CD8-positive, alpha-beta memory T cell (primary cell): ENCODE data around the gene PLXNB3. TPM values are rescaled to one million over a fixed set of nuclear protein-coding genes. Genes with fewer than 3 reads are reported as not detected.
"Not testable (repeated sequence)": the region's sequence is repeated elsewhere in the genome, so short reads cannot be mapped to it uniquely, and the experiment has no call there.

Experiments used
- CTCF ChIA-PET: fragments of 350-600 bp; sonication (Branson Sonifier 250); formaldehyde crosslinking; loops from one replicate; lab custom pipeline; 2021; ENCODE audit warnings: antibody characterized with exemption; lab: Charles Lee
- POLR2A ChIA-PET: fragments of 350-600 bp; sonication (Branson Sonifier 250); formaldehyde crosslinking; loops from one replicate; lab custom pipeline; 2021; ENCODE audit warnings: antibody characterized with exemption; lab: Charles Lee
- DNase-seq, 5 donors: peaks; one replicate each; pipeline versions ENCODE4 v3.0.0 to v3.0.0-alpha.2; 2020 to 2022; ENCODE audit warnings: mixed read lengths in 1 of 5
- H3K27ac ChIP-seq: one replicate; pipeline ENCODE4 v1.7.0; 2013; ENCODE audit warnings: low read depth, mild to moderate bottlenecking, low read length, moderate library complexity
- H3K27me3 ChIP-seq: 2 replicates; pipeline ENCODE4 v1.7.0; 2013; ENCODE audit warnings: low read length, mild to moderate bottlenecking; ENCODE audit not compliant: insufficient read depth, poor library complexity, severe bottlenecking
- H3K36me3 ChIP-seq: 2 replicates; pipeline ENCODE4 v1.7.0; 2013; ENCODE audit warnings: mild to moderate bottlenecking, low read length, moderate library complexity; ENCODE audit not compliant: insufficient read depth
- H3K4me1 ChIP-seq: 2 replicates; pipeline ENCODE4 v1.7.0; 2013; ENCODE audit warnings: mild to moderate bottlenecking, low read length, moderate library complexity; ENCODE audit not compliant: insufficient read depth
- H3K4me3 ChIP-seq: 2 replicates; pipeline ENCODE4 v1.7.0; 2013; ENCODE audit warnings: mild to moderate bottlenecking, low read length
- H3K9me3 ChIP-seq: 2 replicates; pipeline ENCODE4 v1.7.0; 2013; ENCODE audit warnings: mild to moderate bottlenecking, low read length
- H3K27ac Mint-ChIP-seq, 8 donors: one replicate each; pipeline ENCODE4 v1.8.0; 2020 to 2021; ENCODE audit warnings: mixed read lengths in 8 of 8, mild to moderate bottlenecking in 6 of 8, inconsistent platforms in 3 of 8, moderate library complexity in 3 of 8
- H3K27me3 Mint-ChIP-seq, 2 donors: one replicate each; pipeline ENCODE4 v1.8.0; 2020 to 2021; ENCODE audit warnings: mixed read lengths in 2 of 2, mild to moderate bottlenecking in 1 of 2, moderate library complexity in 1 of 2
- H3K36me3 Mint-ChIP-seq, 3 donors: one replicate each; pipeline ENCODE4 v1.8.0; 2020 to 2021; ENCODE audit warnings: mixed read lengths in 3 of 3, inconsistent platforms in 1 of 3, mild to moderate bottlenecking in 1 of 3
- H3K4me1 Mint-ChIP-seq, 3 donors: one replicate each; pipeline ENCODE4 v1.8.0; 2020 to 2021; ENCODE audit warnings: mixed read lengths in 3 of 3, inconsistent platforms in 1 of 3, mild to moderate bottlenecking in 1 of 3
- H3K4me3 Mint-ChIP-seq, 7 donors: one replicate each; pipeline ENCODE4 v1.8.0; 2020 to 2021; ENCODE audit warnings: mixed read lengths in 7 of 7, mild to moderate bottlenecking in 6 of 7, moderate library complexity in 4 of 7, inconsistent platforms in 2 of 7
- H3K9me3 Mint-ChIP-seq, 5 donors: one replicate each; pipeline ENCODE4 v1.8.0; 2020 to 2022; ENCODE audit warnings: mixed read lengths in 5 of 5, mild to moderate bottlenecking in 3 of 5, moderate library complexity in 2 of 5, inconsistent platforms in 1 of 5
- polyA plus RNA-seq: library from polyadenylated mRNA; unstranded; fragments of 300-500 nt; fragmentation: Illumina TruSeq; gene quantifications from one replicate; pipeline ENCODE4 v1.2.3, GENCODE V29; 2021
- total RNA-seq, 2 experiments: library from RNA; stranded (reverse); gene quantifications; one replicate each; pipeline ENCODE4 v1.2.3, GENCODE V29; 2021

PLXNB3 gene
- total and polyA plus RNA-seq, 3 experiments from 2014 or later: 0.51 to 0.57 TPM; not detected in 1

GRCh38 chrX:153813161-153813560, 49.1 kb downstream of the PLXNB3 start:
- Histone ChIP-seq H3K27ac (no peak overlapping the region), H3K36me3 (no peaks in the 10 kb centered on the region), H3K4me1 (peaks cover 20% of the 10 kb centered on the region), H3K27me3 (no peaks in the 10 kb centered on the region), H3K4me3 (no peak overlapping the region), H3K9me3 (no peaks in the 10 kb centered on the region)
- CTCF ChIA-PET: no interaction called here
- Mint-ChIP-seq H3K4me1 (peaks cover 22 to 31% (median 23%) of the 10 kb centered on the region in 3 donors), H3K4me3 (no peak overlapping the region), H3K36me3 (no peaks in the 10 kb centered on the region), H3K27ac (peak overlapping the region in 1 of 8 donors; percentile 12), H3K9me3 (no peaks in the 10 kb centered on the region), H3K27me3 (peaks cover 0 to 17% of the 10 kb centered on the region in 2 donors)
- POLR2A ChIA-PET: no interaction called here
- DNase-seq: no peak

GRCh38 chrX:153814591-153815315, 50.7 kb downstream of the PLXNB3 start:
- ChIA-PET CTCF (no interaction called here), POLR2A (no interaction called here)
- no peak for DNase-seq
- H3K4me3 Mint-ChIP-seq: peak overlapping the region in 2 of 7 donors; percentile 23 to 51
- no peaks in the 10 kb centered on the region for H3K9me3 Mint-ChIP-seq
- no peaks in the 10 kb centered on the region for H3K27me3 ChIP-seq
- no peak overlapping the region for H3K27ac ChIP-seq
- H3K36me3 Mint-ChIP-seq: no peaks in the 10 kb centered on the region
- no peaks in the 10 kb centered on the region for H3K9me3 ChIP-seq
- no peaks in the 10 kb centered on the region for H3K36me3 ChIP-seq
- peaks cover 26% of the 10 kb centered on the region for H3K4me1 ChIP-seq
- H3K4me3 ChIP-seq: no peak overlapping the region
- peaks cover 0 to 18% of the 10 kb centered on the region in 2 donors for H3K27me3 Mint-ChIP-seq
- H3K4me1 Mint-ChIP-seq: peaks cover 26 to 42% (median 27%) of the 10 kb centered on the region in 3 donors
- peak overlapping the region in 6 of 8 donors; percentile 14 to 91 (median 54) for H3K27ac Mint-ChIP-seq

- Mint-ChIP-seq H3K27me3 (peaks cover 0 to 19% of the 10 kb centered on the region in 2 donors), H3K27ac (peak overlapping the region in 6 of 8 donors; percentile 39 to 81 (median 68)), H3K9me3 (no peaks in the 10 kb centered on the region), H3K36me3 (no peaks in the 10 kb centered on the region), H3K4me3 (peak overlapping the region; percentile 46 to 78 (median 73)), H3K4me1 (peaks cover 42 to 63% (median 43%) of the 10 kb centered on the region in 3 donors)
- no peaks in the 10 kb centered on the region for H3K36me3 ChIP-seq
- no peak overlapping the region for H3K27ac ChIP-seq
- H3K4me3 ChIP-seq: no peak overlapping the region
- peak; percentile 10 to 65 (median 25) for DNase-seq
- H3K4me1 ChIP-seq: peaks cover 44% of the 10 kb centered on the region
- POLR2A ChIA-PET: no interaction called here
- no peaks in the 10 kb centered on the region for H3K27me3 ChIP-seq
- H3K9me3 ChIP-seq: no peaks in the 10 kb centered on the region
- CTCF ChIA-PET: interaction anchor here (1.4 kb wide), 1 partner anchor 179 kb away, joined by 3 read pairs; no protein-coding TSS in a partner anchor
These were observed 53.0 kb downstream of the PLXNB3 start for GRCh38 chrX:153816831-153817690.

GRCh38 chrX:153818064-153818463, 54.0 kb downstream of the PLXNB3 start:
- POLR2A ChIA-PET, DNase-seq, H3K36me3 Mint-ChIP-seq, H3K9me3 Mint-ChIP-seq, H3K27me3 ChIP-seq, CTCF ChIA-PET, H3K4me3 ChIP-seq, H3K36me3 ChIP-seq, H3K9me3 ChIP-seq, H3K27ac ChIP-seq: not testable (repeated sequence)
- Mint-ChIP-seq H3K27ac (peak overlapping the region in 1 of 8 donors; percentile 30), H3K27me3 (peaks cover 0 to 20% of the 10 kb centered on the region in 2 donors), H3K4me3 (peak overlapping the region in 3 of 7 donors; percentile 15 to 26 (median 22)), H3K4me1 (peaks cover 49 to 67% (median 52%) of the 10 kb centered on the region in 3 donors)
- peaks cover 51% of the 10 kb centered on the region for H3K4me1 ChIP-seq

GRCh38 chrX:153818571-153819383, 54.7 kb downstream of the PLXNB3 start:
- POLR2A ChIA-PET: interaction anchor here (0.5 kb wide), 1 partner anchor 824 kb away, joined by 3 read pairs; no protein-coding TSS in a partner anchor
- Mint-ChIP-seq H3K9me3 (no peaks in the 10 kb centered on the region), H3K4me1 (peaks cover 52 to 67% (median 55%) of the 10 kb centered on the region in 3 donors), H3K27ac (peak overlapping the region in 4 of 8 donors; percentile 30 to 88 (median 64)), H3K36me3 (no peaks in the 10 kb centered on the region), H3K4me3 (peak overlapping the region in 6 of 7 donors; percentile 50 to 89 (median 56)), H3K27me3 (peaks cover 0 to 15% of the 10 kb centered on the region in 2 donors)
- H3K4me3 ChIP-seq: no peak overlapping the region
- H3K27me3 ChIP-seq: no peaks in the 10 kb centered on the region
- CTCF ChIA-PET: interaction anchor here (1.1 to 1.3 kb wide), 2 partner anchors 20 to 128 kb away, joined by 3 read pairs; no protein-coding TSS in a partner anchor
- no peaks in the 10 kb centered on the region for H3K9me3 ChIP-seq
- peaks cover 51% of the 10 kb centered on the region for H3K4me1 ChIP-seq
- peak; percentile 47 to 61 (median 58) for DNase-seq
- H3K36me3 ChIP-seq: no peaks in the 10 kb centered on the region
- no peak overlapping the region for H3K27ac ChIP-seq

GRCh38 chrX:153819384-153820040, 55.5 kb downstream of the PLXNB3 start:
- no peaks in the 10 kb centered on the region for H3K36me3 Mint-ChIP-seq
- H3K4me3 Mint-ChIP-seq: peak overlapping the region in 6 of 7 donors; percentile 50 to 65 (median 54)
- peaks cover 0 to 15% of the 10 kb centered on the region in 2 donors for H3K27me3 Mint-ChIP-seq
- peaks cover 53 to 70% (median 58%) of the 10 kb centered on the region in 3 donors for H3K4me1 Mint-ChIP-seq
- H3K9me3 ChIP-seq: no peaks in the 10 kb centered on the region
- H3K4me1 ChIP-seq: peaks cover 51% of the 10 kb centered on the region
- no peaks in the 10 kb centered on the region for H3K9me3 Mint-ChIP-seq
- H3K36me3 ChIP-seq: no peaks in the 10 kb centered on the region
- ChIA-PET POLR2A (no interaction called here), CTCF (interaction anchor here (1.1 to 1.3 kb wide), 2 partner anchors 21 to 128 kb away, joined by 3 read pairs; no protein-coding TSS in a partner anchor)
- no peak overlapping the region for H3K4me3 ChIP-seq
- no peaks in the 10 kb centered on the region for H3K27me3 ChIP-seq
- DNase-seq: no peak
- peak overlapping the region in 6 of 8 donors; percentile 12 to 88 (median 62) for H3K27ac Mint-ChIP-seq
- H3K27ac ChIP-seq: no peak overlapping the region

- H3K27ac Mint-ChIP-seq: peak overlapping the region in 4 of 8 donors; percentile 76 to 93 (median 84)
- Histone ChIP-seq H3K4me3 (no peak overlapping the region), H3K27ac (no peak overlapping the region), H3K36me3 (no peaks in the 10 kb centered on the region), H3K9me3 (no peaks in the 10 kb centered on the region), H3K4me1 (peaks cover 51% of the 10 kb centered on the region), H3K27me3 (no peaks in the 10 kb centered on the region)
- no peak for DNase-seq
- no peaks in the 10 kb centered on the region for H3K36me3 Mint-ChIP-seq
- ChIA-PET CTCF (no interaction called here), POLR2A (no interaction called here)
- no peaks in the 10 kb centered on the region for H3K9me3 Mint-ChIP-seq
- H3K27me3 Mint-ChIP-seq: peaks cover 0 to 19% of the 10 kb centered on the region in 2 donors
- H3K4me1 Mint-ChIP-seq: peaks cover 51 to 67% (median 54%) of the 10 kb centered on the region in 3 donors
- peak overlapping the region in 3 of 7 donors; percentile 43 to 70 (median 50) for H3K4me3 Mint-ChIP-seq
These were observed 56.6 kb downstream of the PLXNB3 start for GRCh38 chrX:153820601-153821000.
